Measurements from ENCODE around the gene MEI1.

MEI1 gene

GRCh38 chr22:41775338-41775737 is 76.0 kb downstream of the MEI1 start:
- Histone ChIP-seq H2AFZ (ENCODE audit: low read length) (no peak overlapping the region), H3K36me3 (ENCODE audit: insufficient read depth, low read length) (no peaks in the 10 kb centered on the region)

DNA sequence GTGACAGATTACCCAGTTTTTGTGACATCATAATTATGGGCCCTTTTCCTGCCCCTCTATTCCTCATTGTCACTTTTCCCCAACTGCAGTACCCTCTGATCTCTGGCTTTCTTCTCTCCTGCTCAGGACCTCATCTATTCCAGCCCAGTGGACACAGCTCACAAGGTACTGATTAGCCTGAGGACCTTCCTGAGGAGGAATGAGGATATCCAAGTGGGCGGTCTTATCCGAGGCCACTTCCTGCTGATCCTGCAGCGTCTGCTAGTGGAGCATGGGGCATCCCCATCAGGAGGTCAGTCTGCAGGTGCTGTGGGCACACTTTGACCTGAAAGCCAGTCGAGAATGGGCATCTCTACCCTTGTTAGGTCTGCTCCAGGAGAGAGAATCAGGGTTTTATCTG is 76.7 kb downstream of the MEI1 start:
- Histone ChIP-seq H3K4me1 (ENCODE audit: insufficient read depth, low read length, poor library complexity, severe bottlenecking) (peaks cover 5% of the 10 kb centered on the region), H3K9ac (ENCODE audit: low read depth, low read length, poor library complexity, severe bottlenecking) (no peak overlapping the region), H3K4me2 (ENCODE audit: low read depth, low read length, poor library complexity, severe bottlenecking) (no peak overlapping the region), H3K9me2 (replicated peaks; ENCODE audit: low read depth, low read length) (no peaks in the 10 kb centered on the region), H3K4me3 (ENCODE audit: low read length, poor library complexity, severe bottlenecking) (no peak overlapping the region), H3F3A (ENCODE audit: low read depth) (no peaks in the 10 kb centered on the region), H3K36me3 (ENCODE audit: insufficient read depth, low read length) (no peaks in the 10 kb centered on the region), H3K27me3 (ENCODE audit: insufficient read depth, low read length, poor library complexity, severe bottlenecking) (no peaks in the 10 kb centered on the region), H2AFZ (ENCODE audit: low read length) (no peak overlapping the region), H3K79me2 (ENCODE audit: insufficient read depth, low read length) (no peaks in the 10 kb centered on the region), H3K9me3 (ENCODE audit: insufficient read depth, low read depth, low read length) (no peaks in the 10 kb centered on the region), H4K20me1 (ENCODE audit: insufficient read depth, low read length, poor library complexity, severe bottlenecking) (no peaks in the 10 kb centered on the region)
- no peak for TF ChIP-seq EZH2phosphoT487 (IDR thresholded peaks at IDR 0.05; ENCODE audit: borderline replicate concordance)
- TF ChIP-seq, protein P1, sequence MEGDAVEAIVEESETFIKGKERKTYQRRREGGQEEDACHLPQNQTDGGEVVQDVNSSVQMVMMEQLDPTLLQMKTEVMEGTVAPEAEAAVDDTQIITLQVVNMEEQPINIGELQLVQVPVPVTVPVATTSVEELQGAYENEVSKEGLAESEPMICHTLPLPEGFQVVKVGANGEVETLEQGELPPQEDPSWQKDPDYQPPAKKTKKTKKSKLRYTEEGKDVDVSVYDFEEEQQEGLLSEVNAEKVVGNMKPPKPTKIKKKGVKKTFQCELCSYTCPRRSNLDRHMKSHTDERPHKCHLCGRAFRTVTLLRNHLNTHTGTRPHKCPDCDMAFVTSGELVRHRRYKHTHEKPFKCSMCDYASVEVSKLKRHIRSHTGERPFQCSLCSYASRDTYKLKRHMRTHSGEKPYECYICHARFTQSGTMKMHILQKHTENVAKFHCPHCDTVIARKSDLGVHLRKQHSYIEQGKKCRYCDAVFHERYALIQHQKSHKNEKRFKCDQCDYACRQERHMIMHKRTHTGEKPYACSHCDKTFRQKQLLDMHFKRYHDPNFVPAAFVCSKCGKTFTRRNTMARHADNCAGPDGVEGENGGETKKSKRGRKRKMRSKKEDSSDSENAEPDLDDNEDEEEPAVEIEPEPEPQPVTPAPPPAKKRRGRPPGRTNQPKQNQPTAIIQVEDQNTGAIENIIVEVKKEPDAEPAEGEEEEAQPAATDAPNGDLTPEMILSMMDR (conservative IDR thresholded peaks at IDR 0.05; ENCODE audit: low read length), result no peak

More at GRCh38 chr22:41775338-41775737, 76.0 kb downstream of the MEI1 start:
- no peaks in the 10 kb centered on the region for H3K27me3 ChIP-seq (ENCODE audit: insufficient read depth, low read length, poor library complexity, severe bottlenecking)
- no peaks in the 10 kb centered on the region for H3K4me1 ChIP-seq (ENCODE audit: insufficient read depth, low read length, poor library complexity, severe bottlenecking)
- H3K4me3 ChIP-seq (ENCODE audit: low read length, poor library complexity, severe bottlenecking), result no peak overlapping the region
- TF ChIP-seq, protein P1 (conservative IDR thresholded peaks at IDR 0.05; ENCODE audit: low read length), result no peak
- no peak for TF ChIP-seq EZH2phosphoT487 (IDR thresholded peaks at IDR 0.05; ENCODE audit: borderline replicate concordance)
- H3F3A ChIP-seq (ENCODE audit: low read depth), result no peaks in the 10 kb centered on the region
- H3K9me3 ChIP-seq (ENCODE audit: insufficient read depth, low read depth, low read length), result no peaks in the 10 kb centered on the region
- H3K9ac ChIP-seq (ENCODE audit: low read depth, low read length, poor library complexity, severe bottlenecking), result no peak overlapping the region
- H3K9me2 ChIP-seq (replicated peaks; ENCODE audit: low read depth, low read length), result no peaks in the 10 kb centered on the region
- H3K4me2 ChIP-seq (ENCODE audit: low read depth, low read length, poor library complexity, severe bottlenecking), result no peak overlapping the region
- no peaks in the 10 kb centered on the region for H3K79me2 ChIP-seq (ENCODE audit: insufficient read depth, low read length)
- no peaks in the 10 kb centered on the region for H4K20me1 ChIP-seq (ENCODE audit: insufficient read depth, low read length, poor library complexity, severe bottlenecking)

GRCh38 chr22:41776381-41776780 is 77.1 kb downstream of the MEI1 start:
- Histone ChIP-seq H3F3A (ENCODE audit: low read depth) (no peaks in the 10 kb centered on the region), H3K79me2 (ENCODE audit: insufficient read depth, low read length) (no peaks in the 10 kb centered on the region), H3K9ac (ENCODE audit: low read depth, low read length, poor library complexity, severe bottlenecking) (no peak overlapping the region), H2AFZ (ENCODE audit: low read length) (no peak overlapping the region), H3K9me3 (ENCODE audit: insufficient read depth, low read depth, low read length) (no peaks in the 10 kb centered on the region), H3K4me3 (ENCODE audit: low read length, poor library complexity, severe bottlenecking) (no peak overlapping the region), H3K4me1 (ENCODE audit: insufficient read depth, low read length, poor library complexity, severe bottlenecking) (peaks cover 7% of the 10 kb centered on the region), H3K36me3 (ENCODE audit: insufficient read depth, low read length) (no peaks in the 10 kb centered on the region), H3K4me2 (ENCODE audit: low read depth, low read length, poor library complexity, severe bottlenecking) (no peak overlapping the region), H3K9me2 (replicated peaks; ENCODE audit: low read depth, low read length) (no peaks in the 10 kb centered on the region), H3K27me3 (ENCODE audit: insufficient read depth, low read length, poor library complexity, severe bottlenecking) (no peaks in the 10 kb centered on the region), H4K20me1 (ENCODE audit: insufficient read depth, low read length, poor library complexity, severe bottlenecking) (no peaks in the 10 kb centered on the region)
- TF ChIP-seq, protein P1 (conservative IDR thresholded peaks at IDR 0.05; ENCODE audit: low read length), result no peak
- no peak for TF ChIP-seq EZH2phosphoT487 (IDR thresholded peaks at IDR 0.05; ENCODE audit: borderline replicate concordance)

Measured in Loucy (cell line).